Sigmoid colon (tissue), 7 donors: ENCODE data around the gene OSCAR. TPM values are rescaled to one million over a fixed set of nuclear protein-coding genes. Genes with fewer than 3 reads are reported as not detected.

ENCODE experiments used
- DNase-seq: peaks from one replicate; pipeline ENCODE4 v3.0.0-alpha.2; 2019
- H3K27ac ChIP-seq, 4 donors: fragments of 200-600 bp; sonication (generic); one replicate each; pipeline ENCODE4 v1.5.1; 2016 to 2019; ENCODE audit warnings: mild to moderate bottlenecking in 1 of 4
- H3K27me3 ChIP-seq, 3 donors: fragments of 200-600 bp; sonication (generic); one replicate each; pipeline ENCODE4 v1.5.1; 2019; ENCODE audit warnings: mild to moderate bottlenecking in 1 of 3
- H3K36me3 ChIP-seq, 4 donors: fragments of 200-600 bp; sonication (generic); one replicate each; pipeline ENCODE4 v1.5.1; 2016 to 2019
- H3K4me1 ChIP-seq, 4 donors: fragments of 200-600 bp; sonication (generic); one replicate each; pipeline ENCODE4 v1.5.1; 2017 to 2019
- H3K4me3 ChIP-seq, 4 donors: fragments of 200-600 bp; sonication (generic); one replicate each; pipeline ENCODE4 v1.5.1; 2017 to 2019; ENCODE audit warnings: mild to moderate bottlenecking in 2 of 4, moderate library complexity in 1 of 4
- H3K9me3 ChIP-seq, 4 donors: fragments of 200-600 bp in 3 of 4; sonication (generic) in 3 of 4; one replicate each; pipeline versions ENCODE4 v1.5.1 to v1.6.1; 2013 to 2019
- EP300 ChIP-seq, 4 donors: sonication (generic); formaldehyde crosslinking; IDR thresholded peaks; one replicate each; pipeline ENCODE4 v1.6.1; 2017; ENCODE audit warnings: antibody characterized with exemption in 4 of 4
- POLR2A ChIP-seq, 2 donors: fragments of 450-650 bp; IDR thresholded peaks; one replicate each; pipeline ENCODE4 v1.6.1; 2016; ENCODE audit warnings: antibody characterized with exemption in 2 of 2, mild to moderate bottlenecking in 2 of 2, moderate library complexity in 2 of 2
- POLR2AphosphoS5 ChIP-seq, 4 donors: sonication (generic); formaldehyde crosslinking; IDR thresholded peaks; one replicate each; pipeline ENCODE4 v1.6.1; 2017; ENCODE audit warnings: antibody characterized with exemption in 4 of 4
- WGBS, 2 donors: extraction: QIAGEN DNeasy Blood & Tissue Kit; methylation state at CpG; one replicate each; pipeline ENCODE4 v1.1.7; 2013; 5-methylcytosine and 5-hydroxymethylcytosine counted together
- intact Hi-C: fragments of 100-400 bp; cut with DNase I; formaldehyde crosslinking; loops from one replicate; pipeline ENCODE4 v1.15.1; 2023
- polyA plus RNA-seq, 3 donors: library from polyadenylated mRNA; stranded (reverse); fragments of 200-250 nt; gene quantifications; one replicate each; pipeline ENCODE4 v1.2.3, GENCODE V29; 2013
- total RNA-seq, 4 donors: library from RNA; depleted of rRNA; stranded (reverse); fragments of >200 nt; gene quantifications; one replicate each; pipeline ENCODE4 v1.1.0, GENCODE V29; 2016
- TF ChIP-seq, protein P1 (sequence below), 4 experiments: fragments of 450-650 bp in 3 of 4; fragments of 200-600 bp in 1 of 4; IDR thresholded peaks; one replicate each; pipeline ENCODE4 v1.5.1; 2016 to 2019; ENCODE audit warnings: antibody characterized with exemption in 4 of 4, mild to moderate bottlenecking in 3 of 4, moderate library complexity in 2 of 4
- donor health status: healthy with polysubstance abuse.
- donor health status: Bipolar disorder and iron deficiency.
- donor health status: healthy.

OSCAR gene
- total and polyA plus RNA-seq, 7 donors = 0.93 to 4.2 (median 3.1) TPM; not detected in 3

DNA sequence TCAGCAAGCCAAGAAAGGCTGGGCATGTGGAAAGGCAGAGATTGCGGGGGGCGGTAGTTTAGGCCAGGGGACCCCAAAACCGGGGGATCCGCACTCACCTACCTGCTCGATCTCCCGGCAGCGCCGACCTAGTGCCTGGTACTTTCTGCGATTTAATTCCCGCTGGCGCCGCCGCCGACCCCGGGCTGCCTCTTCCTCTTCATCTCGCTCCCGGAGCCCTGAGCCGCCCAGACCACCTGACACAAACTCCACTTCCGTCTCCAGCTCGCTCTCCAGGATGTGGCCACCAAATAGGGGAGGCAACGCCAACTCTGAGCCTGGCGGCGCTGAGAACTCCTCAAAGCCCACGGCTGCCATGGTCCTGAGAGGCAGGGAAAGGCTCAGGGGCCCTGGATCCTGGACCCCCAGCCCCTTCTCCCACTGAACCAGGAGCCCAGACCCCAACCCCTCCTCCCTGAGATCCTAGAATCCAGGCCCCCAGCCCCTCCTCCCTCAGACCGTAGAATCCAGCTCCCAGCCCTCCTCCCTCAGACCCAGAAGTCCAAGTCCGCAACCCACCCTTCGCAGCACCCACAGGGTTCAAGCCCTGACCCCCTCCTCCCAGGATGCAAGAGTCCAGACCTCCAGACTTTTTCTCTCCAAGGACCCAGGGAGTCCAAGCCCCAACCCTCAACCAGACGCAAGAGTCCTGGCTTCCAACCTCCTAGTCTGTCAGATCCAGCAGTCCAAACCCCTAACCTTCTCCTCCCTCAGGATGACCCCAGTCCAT is 13.9 kb upstream of the OSCAR start:
- TF ChIP-seq POLR2A (IDR thresholded peaks at IDR 0.05) = no peak
- TF ChIP-seq, protein P1, sequence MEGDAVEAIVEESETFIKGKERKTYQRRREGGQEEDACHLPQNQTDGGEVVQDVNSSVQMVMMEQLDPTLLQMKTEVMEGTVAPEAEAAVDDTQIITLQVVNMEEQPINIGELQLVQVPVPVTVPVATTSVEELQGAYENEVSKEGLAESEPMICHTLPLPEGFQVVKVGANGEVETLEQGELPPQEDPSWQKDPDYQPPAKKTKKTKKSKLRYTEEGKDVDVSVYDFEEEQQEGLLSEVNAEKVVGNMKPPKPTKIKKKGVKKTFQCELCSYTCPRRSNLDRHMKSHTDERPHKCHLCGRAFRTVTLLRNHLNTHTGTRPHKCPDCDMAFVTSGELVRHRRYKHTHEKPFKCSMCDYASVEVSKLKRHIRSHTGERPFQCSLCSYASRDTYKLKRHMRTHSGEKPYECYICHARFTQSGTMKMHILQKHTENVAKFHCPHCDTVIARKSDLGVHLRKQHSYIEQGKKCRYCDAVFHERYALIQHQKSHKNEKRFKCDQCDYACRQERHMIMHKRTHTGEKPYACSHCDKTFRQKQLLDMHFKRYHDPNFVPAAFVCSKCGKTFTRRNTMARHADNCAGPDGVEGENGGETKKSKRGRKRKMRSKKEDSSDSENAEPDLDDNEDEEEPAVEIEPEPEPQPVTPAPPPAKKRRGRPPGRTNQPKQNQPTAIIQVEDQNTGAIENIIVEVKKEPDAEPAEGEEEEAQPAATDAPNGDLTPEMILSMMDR (IDR thresholded peaks at IDR 0.05) = no peak
- no peak for TF ChIP-seq POLR2AphosphoS5 (IDR thresholded peaks at IDR 0.05)
- TF ChIP-seq EP300 (IDR thresholded peaks at IDR 0.05) = no peak
- intact Hi-C loops = loop anchor here (1.0 to 2.0 kb wide), 2 partner anchors 12 to 22 kb away; partner anchors contain the start of genes CNOT3 and NDUFA3
- no peaks in the 10 kb centered on the region for H3K9me3 ChIP-seq

DNA sequence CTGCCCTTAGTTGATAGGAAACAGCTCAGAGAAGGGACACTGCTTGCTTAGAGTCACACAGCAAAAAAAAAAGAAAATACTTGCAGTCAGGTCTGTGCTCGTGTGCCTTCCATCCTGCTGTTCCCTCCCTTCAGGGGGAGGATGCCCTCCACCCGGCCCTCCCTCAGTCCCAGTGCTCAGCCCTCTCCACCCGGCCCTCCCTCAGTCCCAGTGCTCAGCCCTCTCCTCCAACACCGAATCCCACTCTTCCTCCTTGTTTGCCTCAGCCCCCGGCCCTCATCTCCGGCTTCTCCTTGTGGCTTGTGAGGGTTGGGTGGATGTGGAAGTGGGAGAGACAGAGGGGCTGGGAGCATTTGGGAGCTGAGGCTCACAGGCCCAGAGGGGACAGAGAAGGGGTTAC is 9.0 kb upstream of the OSCAR start:
- Histone ChIP-seq H3K4me3 (no peak overlapping the region), H3K27me3 (no peaks in the 10 kb centered on the region), H3K36me3 (peaks cover 8 to 67% (median 42%) of the 10 kb centered on the region in 4 donors), H3K4me1 (peaks cover 0 to 11% (median 8%) of the 10 kb centered on the region in 4 donors), H3K9me3 (no peaks in the 10 kb centered on the region), H3K27ac (no peak overlapping the region)
- TF ChIP-seq POLR2A (IDR thresholded peaks at IDR 0.05) (no peak), POLR2AphosphoS5 (IDR thresholded peaks at IDR 0.05) (no peak), EP300 (IDR thresholded peaks at IDR 0.05) (no peak)
- TF ChIP-seq, protein P1 (IDR thresholded peaks at IDR 0.05) = no peak
- DNase-seq = no peak
- intact Hi-C loops = no loop called here
- WGBS, 2 donors = 80 to 84% methylated on average over 6 of the region's 6 CpGs

More for the DNA sequence above, 13.9 kb upstream of the OSCAR start:
- no peak for DNase-seq
- Histone ChIP-seq H3K36me3 (peaks cover 0 to 41% (median 21%) of the 10 kb centered on the region in 4 donors), H3K4me3 (peak overlapping the region; percentile 67 to 89 (median 72)), H3K27ac (peak overlapping the region; percentile 87 to 89 (median 88)), H3K27me3 (no peaks in the 10 kb centered on the region), H3K4me1 (peaks cover 2 to 29% (median 25%) of the 10 kb centered on the region in 4 donors)
- 12 to 32% methylated on average over 28 of the region's 28 CpGs for WGBS, 2 donors

DNA sequence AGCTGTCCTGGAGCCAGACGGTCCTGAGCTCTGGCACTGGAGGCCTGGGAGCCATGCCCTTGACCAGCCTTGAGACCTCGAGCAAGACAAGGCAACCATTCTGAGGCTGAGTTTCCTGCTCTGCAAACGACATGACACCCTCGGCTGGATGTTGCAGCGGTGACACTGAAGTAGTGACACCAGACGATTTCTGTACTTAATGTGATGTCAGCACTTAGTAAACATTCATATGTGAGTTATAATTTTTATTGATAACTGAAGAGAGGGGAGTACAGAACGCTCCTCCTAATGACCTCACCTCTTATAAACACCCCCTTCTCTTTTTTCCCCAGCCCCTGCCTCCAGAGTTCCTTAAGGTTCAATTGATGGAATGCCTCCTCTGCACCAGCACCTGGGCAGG is 7.9 kb upstream of the OSCAR start:
- WGBS, 2 donors = 78 to 87% methylated on average over 7 of the region's 7 CpGs

DNA sequence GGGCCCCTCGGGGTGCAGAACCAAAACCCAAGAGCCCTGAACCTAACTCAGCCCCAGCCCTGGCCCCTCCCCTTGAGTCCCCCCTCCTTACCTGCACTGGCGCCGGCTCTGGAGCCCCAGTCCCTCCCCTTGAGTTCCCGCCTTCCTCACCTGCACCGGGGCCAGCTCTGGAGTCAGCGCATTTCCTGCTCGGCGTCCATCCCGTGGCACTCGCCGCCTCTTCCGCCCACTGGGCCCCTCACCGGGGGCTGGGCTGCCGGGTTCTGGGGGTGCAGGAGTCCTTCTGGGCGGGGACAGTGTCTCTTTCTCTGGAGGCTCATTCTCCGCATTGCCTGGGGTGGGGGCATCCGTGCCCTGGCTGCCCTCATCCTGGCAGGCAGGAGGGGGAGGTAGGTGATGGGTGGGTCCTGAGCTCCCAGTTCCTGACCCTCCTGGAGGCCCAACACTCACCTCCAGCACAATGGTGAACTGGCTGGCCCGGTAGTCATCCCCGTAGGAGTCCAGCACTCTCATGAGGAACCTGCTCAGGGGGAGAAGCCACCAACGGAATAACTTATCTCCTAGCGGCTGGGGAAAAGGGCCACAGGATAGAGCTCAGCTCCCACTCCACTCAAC is 7.4 kb upstream of the OSCAR start:
- Histone ChIP-seq H3K9me3 (no peaks in the 10 kb centered on the region), H3K27ac (no peak overlapping the region), H3K27me3 (no peaks in the 10 kb centered on the region), H3K36me3 (peaks cover 8 to 67% (median 42%) of the 10 kb centered on the region in 4 donors), H3K4me3 (no peak overlapping the region), H3K4me1 (peaks cover 0 to 15% (median 13%) of the 10 kb centered on the region in 4 donors)
- no peak for TF ChIP-seq EP300 (IDR thresholded peaks at IDR 0.05)
- TF ChIP-seq, protein P1 (IDR thresholded peaks at IDR 0.05) = no peak
- no peak for TF ChIP-seq POLR2AphosphoS5 (IDR thresholded peaks at IDR 0.05)
- no peak for TF ChIP-seq POLR2A (IDR thresholded peaks at IDR 0.05)
- DNase-seq = peak; percentile 51
- intact Hi-C loops = no loop called here
- WGBS, 2 donors = 84 to 85% methylated on average over 21 of the region's 21 CpGs

More for the DNA sequence above, 7.9 kb upstream of the OSCAR start:
- Histone ChIP-seq H3K27me3 (no peaks in the 10 kb centered on the region), H3K9me3 (no peaks in the 10 kb centered on the region), H3K4me1 (peaks cover 0 to 9% (median 8%) of the 10 kb centered on the region in 4 donors), H3K27ac (no peak overlapping the region), H3K4me3 (no peak overlapping the region), H3K36me3 (peaks cover 8 to 67% (median 42%) of the 10 kb centered on the region in 4 donors)
- intact Hi-C loops = no loop called here
- no peak for TF ChIP-seq POLR2AphosphoS5 (IDR thresholded peaks at IDR 0.05)
- TF ChIP-seq, protein P1 (IDR thresholded peaks at IDR 0.05) = no peak
- no peak for TF ChIP-seq EP300 (IDR thresholded peaks at IDR 0.05)
- TF ChIP-seq POLR2A (IDR thresholded peaks at IDR 0.05) = no peak
- no peak for DNase-seq
